Measurements from ENCODE around the gene ATP8B4. TPM values are rescaled to one million over a fixed set of nuclear protein-coding genes. Genes with fewer than 3 reads are reported as not detected.

ATP8B4 gene
- total RNA-seq, 1 experiment from 2014 or later, result not detected

- TF ChIP-seq TCF7L2 (IDR thresholded peaks at IDR 0.05; ENCODE audit: low read depth, low read length) (no peak), POLR2AphosphoS5 (IDR thresholded peaks at IDR 0.05; ENCODE audit: low read depth, low read length) (no peak), CTCF (IDR thresholded peaks at IDR 0.05) (no peak), SIN3A (IDR thresholded peaks at IDR 0.05; ENCODE audit: borderline replicate concordance, insufficient read depth, low read depth, low read length) (no peak), REST (IDR thresholded peaks at IDR 0.05; ENCODE audit: insufficient read depth in 1 of 2, low read depth in 2 of 2, low read length in 1 of 2) (no peak)
- Histone ChIP-seq H3K36me3 (ENCODE audit: control insufficient read depth, insufficient read depth, low read length) (no peaks in the 10 kb centered on the region; the same call in 1 of the 2 replicates), H3K27me3 (ENCODE audit: control insufficient read depth, insufficient read depth, low read length) (no peaks in the 10 kb centered on the region), H3K4me1 (ENCODE audit: control insufficient read depth, insufficient read depth, low read length) (no peaks in the 10 kb centered on the region), H3K27ac (ENCODE audit: low read length) (no peak overlapping the region), H3K4me3 (ENCODE audit: low read depth in 2 of 2, low read length in 2 of 2) (no peak overlapping the region), H3K9me3 (ENCODE audit: control insufficient read depth, insufficient read depth, low read depth, low read length) (no peaks in the 10 kb centered on the region)
- no TSS peak for BruUV-seq (replicated peaks)
- POLR2A ChIA-PET, result no interaction called here
- CTCF ChIA-PET, result no interaction called here
- ATAC-seq (no peak), DNase-seq (ENCODE audit: low read depth, low spot score) (no peak)
- intact Hi-C loops (cut with micrococcal nuclease; ENCODE audit: unreplicated experiment) (no loop called here), in situ Hi-C loops (cut with HindIII; ENCODE audit: low pct_unique_long_range_greater_than_20kb, low sequenced_read_pairs) (no loop called here)
Observed at GRCh38 chr15:50075319-50075718, 43.7 kb downstream of the ATP8B4 start.

- Histone ChIP-seq H3K4me1 (ENCODE audit: control insufficient read depth, insufficient read depth, low read length) (no peaks in the 10 kb centered on the region), H3K27me3 (ENCODE audit: control insufficient read depth, insufficient read depth, low read length) (no peaks in the 10 kb centered on the region), H3K36me3 (ENCODE audit: control insufficient read depth, insufficient read depth, low read length) (no peaks in the 10 kb centered on the region), H3K9me3 (ENCODE audit: control insufficient read depth, insufficient read depth, low read depth, low read length) (no peaks in the 10 kb centered on the region), H3K27ac (ENCODE audit: low read length) (no peak overlapping the region), H3K4me3 (ENCODE audit: low read depth in 2 of 2, low read length in 2 of 2) (no peak overlapping the region)
- ChIA-PET POLR2A (no interaction called here), CTCF (no interaction called here)
- no peak for TF ChIP-seq CTCF (IDR thresholded peaks at IDR 0.05)
- TF ChIP-seq SIN3A (IDR thresholded peaks at IDR 0.05; ENCODE audit: borderline replicate concordance, insufficient read depth, low read depth, low read length), result no peak
- no peak for TF ChIP-seq POLR2AphosphoS5 (IDR thresholded peaks at IDR 0.05; ENCODE audit: low read depth, low read length)
- TF ChIP-seq TCF7L2 (IDR thresholded peaks at IDR 0.05; ENCODE audit: low read depth, low read length), result no peak
- TF ChIP-seq REST (IDR thresholded peaks at IDR 0.05; ENCODE audit: insufficient read depth in 1 of 2, low read depth in 2 of 2, low read length in 1 of 2), result no peak
- ATAC-seq (no peak), DNase-seq (ENCODE audit: low read depth, low spot score) (no peak)
- no TSS peak for BruUV-seq (replicated peaks)
- in situ Hi-C loops (cut with HindIII; ENCODE audit: low pct_unique_long_range_greater_than_20kb, low sequenced_read_pairs) (no loop called here), intact Hi-C loops (cut with micrococcal nuclease; ENCODE audit: unreplicated experiment) (no loop called here)
Observed at GRCh38 chr15:50071551-50072258, 47.3 kb downstream of the ATP8B4 start.

All from Panc1 (cell line).